Activated T-helper 17 cell treated with anti-CD3 and anti-CD28 coated beads, Interleukin-2, amount 50 U/mL, for 72 hours (primary cell): ENCODE measurements around the gene DLG2. TPM values are rescaled to one million over a fixed set of nuclear protein-coding genes. Genes with fewer than 3 reads are reported as not detected.

ENCODE experiments used
- ATAC-seq: fragments of 150-1000 bp; cut with Tn5 transposase; replicated peaks from 2 replicates; pipeline ENCODE4 v1.10.0; 2021; ENCODE audit warnings: mild to moderate bottlenecking, moderate library complexity
- H3K27ac Mint-ChIP-seq: one replicate; pipeline ENCODE4 v1.8.0; 2022; ENCODE audit warnings: mixed read lengths
- H3K27me3 Mint-ChIP-seq: one replicate; pipeline ENCODE4 v1.8.0; 2022; ENCODE audit warnings: mixed read lengths
- H3K36me3 Mint-ChIP-seq: one replicate; pipeline ENCODE4 v1.8.0; 2022; ENCODE audit warnings: low read depth, mild to moderate bottlenecking, mixed read lengths
- H3K4me1 Mint-ChIP-seq: one replicate; pipeline ENCODE4 v1.8.0; 2022; ENCODE audit warnings: mixed read lengths
- H3K4me3 Mint-ChIP-seq: one replicate; pipeline ENCODE4 v1.8.0; 2022; ENCODE audit warnings: mild to moderate bottlenecking, mixed read lengths
- H3K9me3 Mint-ChIP-seq: one replicate; pipeline ENCODE4 v1.8.0; 2022; ENCODE audit warnings: mixed read lengths
- total RNA-seq, 2 donors: library from RNA; stranded (reverse); gene quantifications; one replicate each; pipeline ENCODE4 v1.2.3, GENCODE V29; 2022

DLG2 gene
- total RNA-seq, 2 donors from 2014 or later: 1.5 to 1.9 TPM

DNA sequence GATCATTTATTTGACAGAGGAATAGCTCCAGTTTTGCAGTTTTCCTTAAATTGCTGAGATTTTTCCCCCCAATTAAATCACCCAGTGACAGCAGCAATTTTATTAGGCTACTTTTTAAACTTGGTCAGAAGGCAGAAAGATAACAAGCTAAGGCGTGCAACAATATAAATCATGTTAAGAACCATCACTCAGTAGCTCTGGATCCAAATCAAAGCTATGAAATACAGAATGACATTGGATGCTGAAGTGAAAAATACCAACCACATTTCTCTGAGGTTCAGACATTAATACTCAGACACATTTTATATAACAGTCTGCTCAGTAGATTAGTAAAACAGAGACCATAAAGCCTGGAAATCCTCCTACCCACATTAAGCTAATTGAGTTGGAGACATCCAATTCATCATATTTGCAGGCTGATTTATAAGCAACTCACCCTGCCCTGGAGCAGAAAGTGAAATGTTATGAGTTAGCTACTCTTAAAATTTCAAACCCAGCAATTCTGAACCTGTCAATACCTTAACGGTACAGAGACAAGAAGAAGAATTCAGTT is 1108.4 kb downstream of the DLG2 start:
- Mint-ChIP-seq H3K27me3 (no peaks in the 10 kb centered on the region), H3K4me3 (no peak overlapping the region), H3K36me3 (no peaks in the 10 kb centered on the region), H3K27ac (no peak overlapping the region), H3K9me3 (peaks cover 15% of the 10 kb centered on the region), H3K4me1 (no peaks in the 10 kb centered on the region)
- ATAC-seq: no peak

DNA sequence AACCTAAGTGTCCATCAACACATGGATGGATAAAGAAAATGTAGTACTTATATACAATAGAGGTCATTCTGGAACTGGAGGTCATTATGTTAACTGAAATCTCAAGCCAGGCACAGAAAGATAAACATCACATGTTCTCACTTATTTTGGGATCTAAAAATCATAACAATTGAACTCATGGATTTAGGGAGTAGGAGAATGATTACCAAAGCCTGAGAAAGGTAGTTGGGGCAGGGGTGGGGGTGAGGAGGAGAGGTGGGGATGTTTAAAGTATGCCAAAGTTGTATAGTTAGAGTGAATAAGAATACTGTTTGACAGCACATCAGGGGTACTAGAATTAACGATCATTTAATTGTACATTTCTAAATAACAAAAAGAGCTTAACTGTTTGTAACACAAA is 1112.7 kb downstream of the DLG2 start:
- no peaks in the 10 kb centered on the region for H3K27me3 Mint-ChIP-seq
- H3K9me3 Mint-ChIP-seq: peaks cover 31% of the 10 kb centered on the region
- H3K27ac Mint-ChIP-seq: no peak overlapping the region
- no peak for ATAC-seq
- H3K36me3 Mint-ChIP-seq: no peaks in the 10 kb centered on the region
- no peak overlapping the region for H3K4me3 Mint-ChIP-seq
- no peaks in the 10 kb centered on the region for H3K4me1 Mint-ChIP-seq

DNA sequence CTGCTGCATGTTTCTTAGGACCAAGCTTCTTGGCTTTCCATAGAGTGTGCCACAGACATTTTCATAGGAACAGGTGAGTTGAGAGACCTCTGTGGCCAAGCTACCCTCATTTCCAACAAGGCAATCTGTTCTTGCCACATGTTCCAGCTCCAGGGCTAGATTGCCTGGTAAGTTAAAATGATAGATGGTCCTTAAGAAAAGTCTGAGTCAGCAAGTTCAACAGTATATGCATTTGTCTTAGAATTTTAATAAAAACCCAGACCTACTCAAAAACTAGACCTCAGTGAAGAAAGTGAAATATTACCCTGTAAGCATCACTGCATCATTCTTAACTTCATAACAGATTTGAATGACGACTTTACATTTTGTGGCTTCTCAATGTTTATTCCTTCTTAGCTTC is 1123.6 kb downstream of the DLG2 start:
- no peaks in the 10 kb centered on the region for H3K4me1 Mint-ChIP-seq
- peaks cover 11% of the 10 kb centered on the region for H3K9me3 Mint-ChIP-seq
- no peaks in the 10 kb centered on the region for H3K36me3 Mint-ChIP-seq
- no peak overlapping the region for H3K27ac Mint-ChIP-seq
- no peak for ATAC-seq
- H3K4me3 Mint-ChIP-seq: no peak overlapping the region
- no peaks in the 10 kb centered on the region for H3K27me3 Mint-ChIP-seq

DNA sequence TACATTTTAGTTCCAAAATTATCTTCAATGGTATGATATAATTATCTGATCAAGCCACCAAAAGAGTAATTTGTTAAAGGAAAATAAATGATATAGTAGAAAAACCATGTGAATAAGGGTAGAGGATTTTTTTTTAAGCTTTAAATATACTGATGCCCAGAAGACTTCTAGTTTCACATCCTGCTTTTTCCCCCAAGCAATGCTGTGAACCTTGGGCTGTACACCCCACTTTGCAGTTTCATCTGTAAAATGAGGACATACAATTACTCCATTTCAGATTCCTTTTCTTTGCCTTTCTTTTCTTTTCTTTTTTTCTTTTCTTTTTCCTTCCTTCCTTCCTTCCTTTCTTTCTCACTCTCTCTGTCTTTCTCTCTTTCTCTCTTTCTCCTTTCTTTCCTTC is 1125.4 kb downstream of the DLG2 start:
- ATAC-seq: no peak
- Mint-ChIP-seq H3K36me3 (no peaks in the 10 kb centered on the region), H3K9me3 (peaks cover 7% of the 10 kb centered on the region), H3K27me3 (no peaks in the 10 kb centered on the region), H3K27ac (no peak overlapping the region), H3K4me3 (no peak overlapping the region), H3K4me1 (no peaks in the 10 kb centered on the region)

DNA sequence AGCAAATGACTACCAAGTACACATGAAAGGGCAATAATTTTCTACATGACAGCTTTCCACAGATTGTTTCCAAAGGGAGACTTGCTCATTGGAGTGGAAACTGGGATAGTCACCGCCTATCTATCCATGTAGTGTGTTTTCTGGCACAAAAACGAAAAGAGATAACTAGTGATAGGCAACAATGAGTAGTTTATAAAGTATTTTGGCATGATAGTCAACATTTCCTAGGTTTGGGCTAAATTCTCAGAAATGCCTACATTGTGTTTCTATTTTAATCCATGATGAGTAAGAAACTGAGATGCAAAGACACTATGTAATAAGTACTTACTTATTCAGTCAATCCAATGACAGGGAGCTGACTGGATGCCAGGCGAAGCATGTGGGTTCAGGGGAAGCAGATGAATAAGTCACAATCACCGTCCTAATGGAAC is 1129.1 kb downstream of the DLG2 start:
- ATAC-seq: no peak
- peaks cover 20% of the 10 kb centered on the region for H3K9me3 Mint-ChIP-seq
- H3K36me3 Mint-ChIP-seq: no peaks in the 10 kb centered on the region
- no peak overlapping the region for H3K27ac Mint-ChIP-seq
- no peaks in the 10 kb centered on the region for H3K27me3 Mint-ChIP-seq
- H3K4me1 Mint-ChIP-seq: no peaks in the 10 kb centered on the region
- H3K4me3 Mint-ChIP-seq: no peak overlapping the region

DNA sequence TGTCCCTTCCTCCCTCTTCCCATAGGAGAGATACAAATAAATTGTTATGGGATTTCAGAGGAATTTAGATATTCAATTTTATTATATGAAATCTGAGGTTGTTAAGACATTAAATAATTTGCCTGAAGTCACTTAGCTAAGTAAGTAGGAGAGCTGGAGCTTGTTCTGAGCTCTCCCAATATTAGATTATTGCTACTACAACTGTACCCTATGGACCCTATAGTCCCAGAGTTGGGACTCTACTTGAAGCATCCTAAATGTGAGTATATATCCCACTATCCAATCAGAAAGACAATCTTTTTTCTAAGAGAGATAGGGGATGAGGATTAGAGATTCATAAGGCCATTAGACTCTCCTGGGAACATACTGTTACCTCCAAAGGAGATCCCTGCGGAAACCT is 1130.0 kb downstream of the DLG2 start:
- no peaks in the 10 kb centered on the region for H3K4me1 Mint-ChIP-seq
- H3K9me3 Mint-ChIP-seq: peaks cover 20% of the 10 kb centered on the region
- no peak for ATAC-seq
- H3K4me3 Mint-ChIP-seq: no peak overlapping the region
- H3K27me3 Mint-ChIP-seq: no peaks in the 10 kb centered on the region
- H3K36me3 Mint-ChIP-seq: no peaks in the 10 kb centered on the region
- no peak overlapping the region for H3K27ac Mint-ChIP-seq

DNA sequence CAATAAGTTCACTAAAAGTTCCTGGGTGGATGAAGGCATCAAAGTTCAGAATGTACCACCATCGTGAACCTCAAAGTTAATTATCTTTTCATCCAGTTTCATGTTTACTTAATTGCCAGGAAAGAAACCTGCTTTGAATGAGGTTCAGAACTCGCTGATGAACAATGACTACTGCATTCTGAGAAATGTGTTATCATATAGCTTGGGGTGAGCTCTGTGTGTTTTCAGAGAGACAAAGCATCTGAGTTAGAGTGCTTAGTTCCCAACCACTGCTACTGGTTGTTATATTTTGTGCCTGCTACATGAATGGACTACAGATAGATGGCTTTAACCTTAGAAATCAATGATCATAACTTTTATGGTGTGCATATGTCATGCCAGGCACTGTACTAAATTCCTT is 1131.0 kb downstream of the DLG2 start:
- Mint-ChIP-seq H3K27ac (no peak overlapping the region), H3K27me3 (no peaks in the 10 kb centered on the region), H3K4me1 (no peaks in the 10 kb centered on the region), H3K9me3 (peaks cover 20% of the 10 kb centered on the region), H3K4me3 (no peak overlapping the region), H3K36me3 (no peaks in the 10 kb centered on the region)
- ATAC-seq: no peak

DNA sequence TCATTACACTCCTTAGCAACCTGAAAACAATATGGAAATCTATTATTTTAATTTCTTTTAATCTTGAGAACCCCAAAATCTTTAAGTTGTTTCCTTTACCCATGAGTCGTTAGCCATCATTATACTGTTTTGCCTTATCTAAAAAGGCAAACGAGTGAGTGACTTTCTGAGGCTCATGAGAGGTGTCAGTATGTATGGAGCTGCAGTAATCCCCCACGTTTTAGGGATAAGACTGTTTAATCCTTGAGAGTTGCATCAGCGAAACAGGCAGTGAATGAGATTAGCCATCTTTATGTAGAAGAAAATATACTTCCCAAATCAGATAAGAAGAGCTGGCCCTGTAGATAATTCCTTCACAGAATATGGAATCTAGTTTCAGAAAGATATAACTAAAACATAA is 1147.0 kb downstream of the DLG2 start:
- Mint-ChIP-seq H3K27ac (no peak overlapping the region), H3K4me3 (no peak overlapping the region), H3K27me3 (no peaks in the 10 kb centered on the region), H3K36me3 (no peaks in the 10 kb centered on the region), H3K4me1 (no peaks in the 10 kb centered on the region), H3K9me3 (peaks cover 3% of the 10 kb centered on the region)
- no peak for ATAC-seq

DNA sequence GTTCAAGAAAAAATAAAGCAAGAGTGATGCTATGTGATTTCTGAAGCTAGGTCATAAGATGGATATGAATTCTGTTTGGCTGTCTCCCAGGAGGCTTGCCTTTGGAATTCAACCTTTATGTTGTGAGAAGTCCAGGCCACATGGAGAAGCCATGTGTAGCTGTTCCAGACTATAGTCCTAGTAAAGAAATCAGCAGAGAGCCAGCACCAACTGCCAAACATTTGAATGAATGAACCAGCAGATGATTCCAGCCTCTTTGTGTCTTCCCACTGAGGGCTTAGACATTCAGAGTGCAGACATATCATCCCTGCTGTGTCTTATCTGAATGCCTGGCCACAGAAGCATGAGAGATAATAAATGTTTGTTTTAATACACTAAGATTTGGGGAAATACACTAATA is 1150.6 kb downstream of the DLG2 start:
- H3K36me3 Mint-ChIP-seq: no peaks in the 10 kb centered on the region
- H3K4me1 Mint-ChIP-seq: no peaks in the 10 kb centered on the region
- H3K9me3 Mint-ChIP-seq: peaks cover 5% of the 10 kb centered on the region
- no peak overlapping the region for H3K4me3 Mint-ChIP-seq
- no peak overlapping the region for H3K27ac Mint-ChIP-seq
- ATAC-seq: no peak
- H3K27me3 Mint-ChIP-seq: no peaks in the 10 kb centered on the region

DNA sequence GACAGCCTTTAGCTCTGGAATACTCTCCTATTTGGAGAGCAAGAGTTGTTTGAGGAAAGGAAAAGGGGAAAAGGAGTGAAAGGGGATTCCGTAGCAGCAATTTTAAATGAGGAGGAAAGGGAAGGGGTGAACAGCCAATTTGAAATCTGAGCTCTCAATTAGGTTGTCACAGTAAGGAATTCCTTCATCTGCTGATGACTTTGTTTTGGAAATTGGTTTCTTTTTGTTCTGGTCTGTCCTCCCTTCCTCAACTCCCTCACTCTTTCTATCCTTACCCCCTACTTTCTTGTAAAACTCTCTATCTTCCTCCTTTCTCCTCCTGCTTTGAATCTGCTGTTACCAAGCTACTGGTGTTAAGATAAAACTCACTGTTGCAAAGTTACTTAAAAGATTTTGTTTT is 1155.6 kb downstream of the DLG2 start:
- H3K27me3 Mint-ChIP-seq: no peaks in the 10 kb centered on the region
- ATAC-seq: no peak
- no peaks in the 10 kb centered on the region for H3K4me1 Mint-ChIP-seq
- no peak overlapping the region for H3K4me3 Mint-ChIP-seq
- no peaks in the 10 kb centered on the region for H3K36me3 Mint-ChIP-seq
- H3K9me3 Mint-ChIP-seq: peaks cover 7% of the 10 kb centered on the region
- no peak overlapping the region for H3K27ac Mint-ChIP-seq

DNA sequence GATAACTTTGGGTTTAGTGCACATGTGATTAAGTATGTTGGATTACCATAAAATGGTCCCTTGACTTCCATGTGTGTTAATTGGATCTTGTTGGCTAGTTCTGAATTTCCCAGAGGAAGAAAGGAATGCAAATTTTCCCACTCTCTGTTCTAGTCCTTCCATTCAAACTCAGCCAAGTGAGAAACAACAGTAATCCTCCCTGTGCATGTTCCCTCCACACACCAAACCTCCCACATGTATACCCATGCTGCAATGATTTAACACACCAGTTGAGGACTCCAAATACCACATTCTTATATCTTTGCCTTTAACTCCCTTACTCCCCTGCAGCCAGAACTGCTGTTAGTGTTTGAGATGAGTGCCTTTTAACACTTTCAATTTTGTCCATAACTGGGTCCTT is 1158.9 kb downstream of the DLG2 start:
- no peaks in the 10 kb centered on the region for H3K27me3 Mint-ChIP-seq
- peaks cover 7% of the 10 kb centered on the region for H3K9me3 Mint-ChIP-seq
- ATAC-seq: no peak
- H3K27ac Mint-ChIP-seq: no peak overlapping the region
- no peaks in the 10 kb centered on the region for H3K36me3 Mint-ChIP-seq
- no peaks in the 10 kb centered on the region for H3K4me1 Mint-ChIP-seq
- no peak overlapping the region for H3K4me3 Mint-ChIP-seq

DNA sequence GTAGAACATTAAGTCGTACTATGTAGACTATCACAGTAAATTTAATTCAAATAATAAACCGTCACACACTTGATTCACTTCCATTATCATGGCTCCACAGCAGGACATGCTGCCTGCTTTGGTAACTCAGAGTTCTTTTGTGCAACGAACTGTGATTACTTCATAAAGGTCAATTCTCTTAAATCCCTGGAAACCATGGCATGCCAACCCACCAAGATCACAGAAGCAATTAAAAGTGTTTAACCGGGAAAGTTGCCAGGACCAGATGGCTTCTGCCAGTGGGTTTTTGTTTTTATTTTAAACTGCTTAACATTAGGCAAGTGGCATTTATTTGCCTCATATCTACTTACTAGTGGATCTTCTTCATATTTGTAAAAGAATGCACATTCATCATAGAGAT is 1162.1 kb downstream of the DLG2 start:
- Mint-ChIP-seq H3K4me3 (no peak overlapping the region), H3K4me1 (no peaks in the 10 kb centered on the region), H3K9me3 (peaks cover 3% of the 10 kb centered on the region), H3K27me3 (no peaks in the 10 kb centered on the region), H3K27ac (no peak overlapping the region), H3K36me3 (no peaks in the 10 kb centered on the region)
- no peak for ATAC-seq

DNA sequence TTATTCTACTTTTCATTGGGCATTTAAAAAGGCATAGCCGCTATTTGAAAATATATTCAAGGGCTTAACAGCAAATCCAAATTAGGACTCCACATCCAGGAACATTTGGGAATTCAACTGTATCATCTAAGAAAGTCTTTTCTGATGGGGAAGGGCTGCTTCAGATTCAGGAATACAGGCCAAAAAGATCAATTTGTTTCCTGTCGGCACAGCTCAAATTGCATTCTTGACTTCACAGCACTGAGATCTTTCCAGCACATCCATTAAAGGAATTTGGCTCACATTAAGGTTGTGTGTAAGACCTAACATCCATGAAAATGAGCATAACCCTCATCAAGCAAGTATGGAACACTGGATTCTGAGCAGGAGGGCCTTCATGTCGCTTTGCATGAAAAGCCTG is 1171.5 kb downstream of the DLG2 start:
- no peak for ATAC-seq
- Mint-ChIP-seq H3K9me3 (peaks cover 10% of the 10 kb centered on the region), H3K4me3 (no peak overlapping the region), H3K4me1 (no peaks in the 10 kb centered on the region), H3K36me3 (no peaks in the 10 kb centered on the region), H3K27me3 (no peaks in the 10 kb centered on the region), H3K27ac (no peak overlapping the region)

DNA sequence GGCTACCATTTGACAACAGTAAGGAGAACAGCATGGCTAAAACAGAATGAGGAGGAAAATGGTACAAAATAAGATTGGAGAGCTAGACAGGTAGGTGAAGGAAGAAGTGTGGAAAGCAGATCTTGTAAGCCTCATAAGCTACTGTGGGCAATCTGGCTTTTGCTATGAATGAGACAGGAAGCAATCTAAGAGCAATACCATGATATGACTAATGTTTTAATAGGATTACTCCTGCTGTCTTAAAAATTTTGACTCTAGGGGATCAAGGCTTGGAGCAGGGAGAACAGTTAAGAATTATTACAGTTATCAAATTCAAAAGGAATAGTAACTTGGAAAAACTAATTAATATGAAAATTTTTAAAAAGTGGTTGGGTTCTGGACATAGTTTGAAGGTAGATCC is 1174.9 kb downstream of the DLG2 start:
- H3K36me3 Mint-ChIP-seq: no peaks in the 10 kb centered on the region
- H3K27ac Mint-ChIP-seq: no peak overlapping the region
- H3K4me3 Mint-ChIP-seq: no peak overlapping the region
- no peaks in the 10 kb centered on the region for H3K27me3 Mint-ChIP-seq
- peaks cover 15% of the 10 kb centered on the region for H3K9me3 Mint-ChIP-seq
- ATAC-seq: no peak
- H3K4me1 Mint-ChIP-seq: no peaks in the 10 kb centered on the region

DNA sequence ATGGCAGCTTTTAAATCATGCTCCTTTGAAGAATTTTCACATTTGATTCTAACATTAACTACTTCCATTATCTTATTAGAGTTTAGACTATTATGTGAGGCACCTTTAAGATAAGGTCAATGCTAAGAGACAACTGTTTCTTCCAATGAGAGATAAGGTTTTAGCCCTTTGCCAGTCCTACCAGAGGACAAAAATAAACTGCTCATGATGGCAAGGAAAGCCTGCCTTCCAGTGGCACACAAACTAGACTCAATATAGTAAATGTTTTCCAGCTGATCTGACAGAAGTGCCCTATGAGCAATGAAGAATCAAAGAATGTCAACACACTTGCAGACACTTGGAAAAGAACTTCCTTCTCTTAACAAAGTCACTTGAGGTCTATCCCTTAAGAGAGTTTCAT is 1188.6 kb downstream of the DLG2 start:
- no peak overlapping the region for H3K27ac Mint-ChIP-seq
- no peaks in the 10 kb centered on the region for H3K27me3 Mint-ChIP-seq

More for the DNA sequence above, 1188.6 kb downstream of the DLG2 start:
- no peak for ATAC-seq
- H3K9me3 Mint-ChIP-seq: peaks cover 11% of the 10 kb centered on the region
- H3K4me1 Mint-ChIP-seq: no peaks in the 10 kb centered on the region
- H3K36me3 Mint-ChIP-seq: no peaks in the 10 kb centered on the region
- no peak overlapping the region for H3K4me3 Mint-ChIP-seq
